HG02981 (cell line): ENCODE results near the gene ZNF579.
"Not testable (repeated sequence)": the region's sequence is repeated elsewhere in the genome, so short reads cannot be mapped to it uniquely, and the experiment has no call there.

Experiments
- ATAC-seq: cut with Tn5 transposase; IDR thresholded peaks from one replicate; pipeline ENCODE4 v1.9.1; 2021; ENCODE audit warnings: mild to moderate bottlenecking, moderate library complexity; ENCODE audit not compliant: unreplicated experiment

Gene ZNF579

GRCh38 chr19:55576746-55577145 is 3.9 kb downstream of the ZNF579 start:
- no peak for ATAC-seq

DNA sequence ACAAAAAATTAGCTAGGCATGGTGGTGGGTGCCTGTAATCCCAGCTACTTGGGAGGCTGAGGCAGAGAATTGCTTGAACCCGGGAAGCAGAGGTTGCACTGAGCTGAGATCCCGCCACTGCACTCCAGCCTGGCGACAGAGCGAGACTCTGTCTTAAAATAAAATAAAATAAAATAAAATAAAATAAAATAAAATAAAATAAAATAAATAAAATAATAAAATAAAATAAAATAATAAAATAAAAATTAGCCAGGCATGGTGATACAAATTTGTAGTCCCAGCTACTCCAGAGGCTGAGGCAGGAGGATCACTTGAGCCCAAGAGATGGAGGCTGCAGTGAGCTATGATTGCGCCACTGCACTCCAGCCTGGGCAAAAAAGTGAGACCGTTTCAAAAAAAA is 6.7 kb downstream of the ZNF579 start:
- ATAC-seq = not testable (repeated sequence)

DNA sequence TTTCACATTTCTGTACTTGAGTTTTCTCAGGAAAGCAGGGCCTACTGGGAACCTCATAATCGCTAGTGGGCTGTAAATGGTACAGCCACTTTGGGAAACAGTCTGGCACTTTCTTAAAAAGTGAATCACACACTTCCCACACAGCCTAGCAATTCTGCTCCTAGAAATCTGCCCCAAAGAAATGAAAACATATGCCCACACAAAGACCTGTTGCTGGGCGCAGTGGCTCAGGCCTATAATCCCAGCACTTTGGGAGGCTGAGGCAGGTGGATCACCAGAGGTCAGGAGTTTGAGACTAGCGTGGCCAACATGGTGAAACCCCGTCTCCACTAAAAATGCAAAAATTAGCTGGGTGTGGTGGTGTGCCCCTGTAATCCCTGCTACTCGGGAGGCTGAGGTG is 11.2 kb downstream of the ZNF579 start:
- ATAC-seq = not testable (repeated sequence)

GRCh38 chr19:55567708-55568328 is 12.8 kb downstream of the ZNF579 start:
- ATAC-seq = no peak

DNA sequence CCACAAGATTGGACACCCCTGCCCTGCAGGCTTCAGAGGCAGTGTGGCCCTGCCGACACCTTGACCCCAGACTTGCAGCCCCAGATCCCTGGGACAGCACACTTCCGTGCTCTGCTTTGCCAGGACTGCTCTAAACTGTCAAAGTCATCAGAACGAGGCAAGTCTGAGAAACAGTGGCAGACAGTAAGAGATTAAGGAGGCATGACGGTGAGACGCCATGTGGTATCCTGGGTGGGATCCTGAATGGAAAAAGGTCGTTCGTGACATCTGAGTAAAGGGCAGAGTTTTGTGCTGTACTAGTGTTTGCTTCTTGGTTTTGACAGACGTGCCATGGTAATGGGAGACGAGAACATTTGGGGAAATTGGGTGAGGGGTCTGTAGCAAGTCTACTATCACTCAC is 13.8 kb downstream of the ZNF579 start:
- no peak for ATAC-seq

DNA sequence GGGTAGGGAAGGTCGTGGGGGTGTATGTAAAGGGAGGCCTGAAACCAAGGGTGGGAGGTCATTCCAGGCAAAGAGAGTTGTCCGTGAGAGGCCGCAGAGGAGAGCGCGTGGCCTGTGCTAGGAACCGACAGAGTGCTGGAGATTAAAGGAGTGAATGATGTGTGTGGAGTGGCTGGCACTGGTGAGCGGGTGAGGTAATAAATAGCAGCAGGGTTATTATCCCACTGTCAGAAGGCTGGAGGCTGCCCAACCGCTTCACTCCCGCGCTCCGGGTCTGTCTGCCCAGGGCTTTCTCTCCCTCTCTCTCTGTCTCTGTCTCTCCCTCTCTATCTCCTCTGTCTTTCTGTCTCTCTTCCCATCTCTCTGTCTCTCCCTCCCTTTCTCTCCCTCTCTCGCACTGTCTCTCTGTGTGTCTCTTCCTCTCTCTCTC is 17.4 kb downstream of the ZNF579 start:
- ATAC-seq = no peak

- no peak for ATAC-seq
Observed at GRCh38 chr19:55559684-55560083, 21.0 kb downstream of the ZNF579 start.

DNA sequence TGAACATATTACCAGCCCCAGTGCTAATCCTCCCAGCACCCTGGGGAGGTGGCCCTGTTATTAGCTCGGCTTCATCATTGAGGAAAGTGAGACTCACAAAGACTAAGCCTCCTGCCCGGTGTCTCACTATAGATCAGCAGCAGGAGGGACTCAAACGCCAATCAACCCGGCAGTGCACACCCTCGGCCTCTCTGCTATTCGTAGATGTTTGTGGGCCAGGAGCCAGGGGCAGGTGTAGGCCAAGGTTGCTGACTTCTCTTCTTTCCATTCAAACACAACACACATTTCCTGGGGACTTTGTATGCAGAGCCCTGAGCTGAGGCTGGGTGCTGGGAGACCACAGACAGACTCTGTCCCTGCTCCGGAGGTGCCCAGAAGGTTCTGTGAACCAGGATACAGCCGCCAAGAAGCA is 25.9 kb downstream of the ZNF579 start:
- no peak for ATAC-seq

DNA sequence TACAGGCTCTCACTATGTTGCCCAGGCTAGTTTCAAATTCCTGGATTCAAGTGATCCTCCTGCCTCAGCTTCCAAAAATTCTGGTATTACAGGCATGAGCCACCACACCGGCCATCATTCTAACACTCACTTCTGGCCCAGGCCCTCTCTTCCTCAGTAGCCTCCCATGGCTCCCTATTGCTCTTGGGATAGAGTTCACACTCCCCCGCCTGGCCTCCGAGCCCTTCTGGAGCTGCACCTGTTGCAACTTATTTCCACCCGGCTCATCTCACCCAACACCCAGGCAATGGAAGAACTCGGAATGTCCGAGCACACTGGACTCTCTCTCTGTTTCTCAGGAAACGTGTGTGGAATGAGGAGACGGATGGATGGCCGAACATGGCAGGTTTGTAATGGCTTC is 26.3 kb downstream of the ZNF579 start:
- no peak for ATAC-seq

- ATAC-seq = no peak
Observed at GRCh38 chr19:55553217-55554182, 27.1 kb downstream of the ZNF579 start.

DNA sequence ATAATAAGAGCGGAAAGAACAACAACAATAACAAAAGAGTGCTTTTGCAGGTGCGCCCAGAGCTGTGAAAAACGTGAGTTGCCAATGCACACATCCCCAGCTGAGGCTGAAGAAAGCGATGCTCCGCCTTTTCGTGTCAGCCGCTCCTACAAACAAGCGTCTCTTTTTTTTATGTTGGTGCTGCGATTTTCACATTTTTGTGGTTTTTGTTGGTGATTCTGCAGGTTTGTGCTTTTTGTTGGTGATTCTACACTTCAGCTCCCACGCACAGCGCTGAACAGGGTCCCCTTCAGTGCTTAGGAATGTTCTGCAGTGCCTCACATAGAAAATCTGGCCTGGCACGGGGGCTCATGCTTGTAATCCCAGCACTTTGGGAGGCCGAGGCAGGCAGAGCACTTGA is 28.0 kb downstream of the ZNF579 start:
- no peak for ATAC-seq

GRCh38 chr19:55552206-55552605 is 28.4 kb downstream of the ZNF579 start:
- no peak for ATAC-seq

DNA sequence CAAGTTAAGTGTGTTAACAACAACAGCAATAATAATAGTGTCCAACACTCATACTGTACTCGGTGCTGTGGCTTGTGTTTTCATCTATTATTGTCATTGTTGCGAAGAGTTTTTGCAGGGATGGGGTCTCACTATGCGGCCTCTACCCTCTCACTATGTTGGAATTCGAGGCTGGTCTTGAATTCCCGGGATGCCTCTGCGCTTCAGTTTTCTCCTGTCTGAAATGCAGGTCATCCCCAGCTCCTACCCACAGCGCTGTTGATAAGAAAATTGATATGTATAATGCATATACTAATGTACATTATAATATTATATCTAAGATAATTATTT is 30.4 kb downstream of the ZNF579 start:
- no peak for ATAC-seq

DNA sequence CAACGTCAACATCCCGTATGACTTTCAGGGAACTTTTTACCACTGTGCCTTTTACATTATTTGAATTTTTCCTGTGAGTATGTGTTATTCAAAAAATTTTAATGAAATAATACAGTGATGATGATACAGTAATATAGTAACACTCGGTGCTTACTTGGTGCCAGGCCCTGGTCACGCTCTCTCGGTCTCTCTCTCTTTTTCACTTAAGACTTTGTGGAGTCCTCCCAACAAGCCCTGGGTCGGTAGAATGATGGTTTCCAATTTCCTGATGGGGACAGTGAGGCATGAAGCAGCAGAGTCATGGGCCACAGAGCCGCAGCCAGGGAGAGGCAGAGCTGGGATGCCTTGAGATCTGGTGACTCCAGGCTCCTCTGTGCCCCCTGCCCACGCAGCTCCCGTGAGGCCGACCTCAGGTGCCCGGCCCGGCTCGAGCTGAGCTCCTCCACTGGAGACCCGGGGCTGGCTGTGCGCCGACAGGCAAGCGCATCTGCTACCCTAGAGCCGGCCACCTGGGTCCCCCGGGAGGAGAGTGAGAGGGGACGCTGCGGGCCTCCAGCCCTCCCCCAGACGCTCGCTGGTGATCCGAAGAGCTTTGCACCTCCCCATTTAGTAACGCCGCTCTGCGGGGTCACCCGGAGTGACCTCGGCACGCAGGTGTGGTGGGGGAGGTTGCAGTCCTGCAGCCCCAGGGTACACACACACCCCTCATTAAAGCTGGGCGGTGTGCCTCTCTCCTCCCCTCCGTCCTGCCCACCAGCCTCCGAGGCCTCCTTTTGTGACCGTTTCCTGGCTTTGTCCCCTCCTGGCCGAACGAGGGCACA is 30.9 kb downstream of the ZNF579 start:
- no peak for ATAC-seq

GRCh38 chr19:55546822-55547614 is 33.6 kb downstream of the ZNF579 start:
- no peak for ATAC-seq

GRCh38 chr19:55546011-55546410 is 34.6 kb downstream of the ZNF579 start:
- ATAC-seq = no peak

- no peak for ATAC-seq
Observed at GRCh38 chr19:55545443-55545842, 35.2 kb downstream of the ZNF579 start, which contains the start of gene SBK3. Gene SBK3 (minus strand): TSS chr19:55545543. CDS start chr19:55545543, 0 bp downstream.

- ATAC-seq = no peak
Observed at GRCh38 chr19:55544776-55545439, 35.7 kb downstream of the ZNF579 start.

DNA sequence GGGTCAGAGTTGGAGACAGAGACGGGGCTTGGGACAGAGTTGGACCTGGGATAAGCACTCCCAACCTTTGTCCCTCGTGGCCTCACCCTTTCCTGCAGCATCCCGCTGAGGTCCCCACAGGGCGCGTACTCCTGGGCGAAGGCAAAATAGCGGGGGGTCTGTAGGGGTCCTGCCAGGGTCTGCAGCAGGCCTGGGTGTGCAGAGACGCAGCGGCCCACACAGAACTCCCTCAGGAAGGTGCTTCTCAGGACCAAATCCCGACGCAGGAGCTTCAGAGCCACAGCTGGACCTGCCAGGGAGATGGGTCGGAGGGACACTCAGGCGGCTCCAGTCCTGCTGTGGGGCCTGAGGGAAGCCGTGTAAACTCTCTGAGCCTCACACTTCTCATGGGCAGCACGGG is 36.6 kb downstream of the ZNF579 start:
- no peak for ATAC-seq

DNA sequence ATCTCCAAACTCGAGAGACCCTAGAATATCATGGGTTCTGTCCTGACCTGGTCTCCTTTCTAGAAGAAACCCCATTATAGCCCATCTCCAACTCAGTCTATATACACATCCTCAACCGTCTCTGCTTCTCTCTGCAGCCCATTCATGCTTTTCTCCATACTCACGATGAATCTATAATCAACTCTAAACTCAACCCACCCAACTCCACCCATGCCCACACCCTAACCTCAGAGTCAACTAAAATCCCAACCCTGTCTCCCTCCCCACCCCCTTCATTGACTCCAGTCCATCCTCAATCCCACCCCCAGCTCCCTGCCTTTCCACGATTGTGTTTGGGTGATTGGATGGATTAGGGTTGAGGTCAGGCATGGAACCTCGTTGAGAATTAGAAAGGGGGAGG is 37.1 kb downstream of the ZNF579 start:
- no peak for ATAC-seq
